HepG2 (cell line): ENCODE data around the gene DCP1B. TPM values are rescaled to one million over a fixed set of nuclear protein-coding genes. Genes with fewer than 3 reads are reported as not detected.

Experiments
- CBX1 ChIP-seq: IDR thresholded peaks from one replicate; pipeline ENCODE4 v1.6.1; 2016; ENCODE audit warnings: antibody characterized with exemption, low read depth
- CBX2 ChIP-seq, 2 experiments: fragments of 200-600 bp in 1 of 2; sonication (generic); formaldehyde crosslinking in 1 of 2; IDR thresholded peaks; 2 replicates each; pipeline versions ENCODE4 v1.7.0 to v1.8.1; 2018 to 2022; ENCODE audit warnings: low read depth in 2 of 2, low read length in 1 of 2, mild to moderate bottlenecking in 1 of 2, missing genetic modification reagents in 1 of 2
- ERF ChIP-seq: IDR thresholded peaks from 2 replicates; pipeline ENCODE4 v1.6.1; 2018; ENCODE audit warnings: missing biosample characterization, missing genetic modification reagents
- MEIS2 ChIP-seq: sonication (generic); formaldehyde crosslinking; IDR thresholded peaks from 2 replicates; pipeline ENCODE4 v1.9.0; 2021; ENCODE audit warnings: mild to moderate bottlenecking, missing genetic modification reagents
- SPEN ChIP-seq: sonication (generic); formaldehyde crosslinking; IDR thresholded peaks from 2 replicates; pipeline ENCODE4 v1.5.1; 2020; ENCODE audit warnings: low read depth, mild to moderate bottlenecking, missing genetic modification reagents
- XRCC5 ChIP-seq: fragments of 200-400 bp; formaldehyde crosslinking; optimal IDR thresholded peaks from 2 replicates; pipeline ENCODE3; 2017; ENCODE audit warnings: mild to moderate bottlenecking, low read length
- ZBTB21 ChIP-seq: sonication (generic); formaldehyde crosslinking; IDR thresholded peaks from 2 replicates; pipeline ENCODE4 v1.4.0; 2020; ENCODE audit warnings: missing genetic modification reagents
- ZNF572 ChIP-seq: sonication (generic); formaldehyde crosslinking; IDR thresholded peaks from 2 replicates; pipeline ENCODE4 v1.5.1; 2020; ENCODE audit warnings: mild to moderate bottlenecking, missing genetic modification reagents
- ZNF75D ChIP-seq: sonication (generic); formaldehyde crosslinking; IDR thresholded peaks from 2 replicates; pipeline ENCODE4 v1.8.1; 2023; ENCODE audit warnings: missing genetic modification reagents, mild to moderate bottlenecking, borderline replicate concordance
- ZNF816 ChIP-seq: sonication (generic); formaldehyde crosslinking; IDR thresholded peaks from 2 replicates; pipeline ENCODE4 v1.8.0; 2022; ENCODE audit warnings: missing genetic modification reagents, mild to moderate bottlenecking, borderline replicate concordance
- polyA plus RNA-seq, 8 experiments: library from polyadenylated mRNA; depleted of rRNA in 3 of 8; stranded (reverse) in 7 of 8; unstranded in 1 of 8; fragments of >200 nt; fragmentation: Illumina TruSeq in 4 of 8; extraction: Trizol in 4 of 8; gene quantifications; 2 replicates each; pipeline versions ENCODE4 v1.2.1 to v1.2.3, GENCODE V29; 2011 to 2016; ENCODE audit warnings: low read depth in 4 of 8, missing spikeins in 1 of 8, mixed read lengths in 1 of 8; ENCODE audit not compliant: insufficient read depth in 1 of 8
- total RNA-seq, 5 experiments: library from RNA; depleted of rRNA; stranded (reverse); fragments of >200 nt; fragmentation: Illumina TruSeq; extraction: Trizol; gene quantifications; 2 replicates each; pipeline ENCODE4 v1.2.3, GENCODE V29; 2016; ENCODE audit warnings: low read depth in 1 of 5
- TF ChIP-seq, protein P1 (sequence below): sonication (generic); formaldehyde crosslinking; IDR thresholded peaks from 2 replicates; pipeline ENCODE4 v1.5.0; 2020; ENCODE audit warnings: mild to moderate bottlenecking, missing genetic modification reagents, borderline replicate concordance
- TF ChIP-seq, protein P2 (sequence below): sonication (generic); formaldehyde crosslinking; IDR thresholded peaks from 2 replicates; pipeline ENCODE4 v1.8.1; 2023; ENCODE audit warnings: mild to moderate bottlenecking, moderate library complexity, missing genetic modification reagents
- TF ChIP-seq, protein P3 (sequence below), 2 experiments: sonication (generic) in 1 of 2; formaldehyde crosslinking in 1 of 2; IDR thresholded peaks; 2 replicates each; pipeline versions ENCODE4 v1.4.0 to v1.6.1; 2016 to 2020; ENCODE audit warnings: borderline replicate concordance in 1 of 2, low read depth in 1 of 2, mild to moderate bottlenecking in 1 of 2, missing genetic modification reagents in 1 of 2
- TF ChIP-seq, protein P4 (sequence below): fragments of 450-650 bp; IDR thresholded peaks from 2 replicates; pipeline ENCODE4 v1.6.1; 2017; ENCODE audit warnings: mild to moderate bottlenecking

The DCP1B gene
- total and polyA plus RNA-seq, 2 of the 13 experiments (the other 11 are each of a cell fraction or from before 2014, with no cell fraction given): 11.4 to 27.2 TPM

DNA sequence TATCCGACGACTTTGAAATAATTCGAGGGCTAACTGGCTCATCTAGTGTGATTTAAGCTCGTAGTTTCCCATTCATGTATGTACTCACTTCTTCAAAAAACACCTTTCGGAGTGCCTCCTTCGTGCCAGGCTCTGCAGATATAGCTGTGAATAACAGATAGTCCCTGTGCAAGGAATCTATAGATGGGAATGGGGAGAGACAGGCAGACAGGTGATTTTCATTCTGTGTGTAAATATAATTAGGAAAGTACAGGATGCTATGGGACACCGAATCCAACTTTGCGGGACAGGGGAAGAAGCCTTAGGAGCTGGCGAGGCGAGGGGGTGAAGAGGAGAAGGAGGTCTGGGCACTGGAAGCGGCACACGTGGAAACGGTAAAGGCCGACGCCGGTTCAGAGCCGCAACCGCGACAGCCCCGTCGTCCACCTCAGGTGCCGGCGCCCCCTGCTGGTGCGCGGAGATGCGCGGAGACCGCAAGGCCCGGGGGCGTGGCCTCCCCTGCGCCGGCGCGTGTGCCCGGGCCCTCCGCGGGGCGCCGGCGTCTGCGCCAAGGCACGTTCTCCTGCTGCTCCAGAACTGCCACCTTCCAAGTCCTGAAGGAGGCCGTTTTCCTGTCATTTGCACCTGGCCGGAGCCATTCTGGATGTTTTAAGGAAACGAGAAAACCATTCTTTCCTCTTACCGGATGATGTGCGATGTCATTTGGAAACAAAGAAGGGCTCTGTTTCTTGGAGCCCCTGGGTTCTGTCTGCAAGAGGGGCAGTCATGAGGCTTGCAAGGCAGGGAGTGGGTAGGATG lies 30.6 kb upstream of the DCP1B start (continued):
- TF ChIP-seq, protein P1, sequence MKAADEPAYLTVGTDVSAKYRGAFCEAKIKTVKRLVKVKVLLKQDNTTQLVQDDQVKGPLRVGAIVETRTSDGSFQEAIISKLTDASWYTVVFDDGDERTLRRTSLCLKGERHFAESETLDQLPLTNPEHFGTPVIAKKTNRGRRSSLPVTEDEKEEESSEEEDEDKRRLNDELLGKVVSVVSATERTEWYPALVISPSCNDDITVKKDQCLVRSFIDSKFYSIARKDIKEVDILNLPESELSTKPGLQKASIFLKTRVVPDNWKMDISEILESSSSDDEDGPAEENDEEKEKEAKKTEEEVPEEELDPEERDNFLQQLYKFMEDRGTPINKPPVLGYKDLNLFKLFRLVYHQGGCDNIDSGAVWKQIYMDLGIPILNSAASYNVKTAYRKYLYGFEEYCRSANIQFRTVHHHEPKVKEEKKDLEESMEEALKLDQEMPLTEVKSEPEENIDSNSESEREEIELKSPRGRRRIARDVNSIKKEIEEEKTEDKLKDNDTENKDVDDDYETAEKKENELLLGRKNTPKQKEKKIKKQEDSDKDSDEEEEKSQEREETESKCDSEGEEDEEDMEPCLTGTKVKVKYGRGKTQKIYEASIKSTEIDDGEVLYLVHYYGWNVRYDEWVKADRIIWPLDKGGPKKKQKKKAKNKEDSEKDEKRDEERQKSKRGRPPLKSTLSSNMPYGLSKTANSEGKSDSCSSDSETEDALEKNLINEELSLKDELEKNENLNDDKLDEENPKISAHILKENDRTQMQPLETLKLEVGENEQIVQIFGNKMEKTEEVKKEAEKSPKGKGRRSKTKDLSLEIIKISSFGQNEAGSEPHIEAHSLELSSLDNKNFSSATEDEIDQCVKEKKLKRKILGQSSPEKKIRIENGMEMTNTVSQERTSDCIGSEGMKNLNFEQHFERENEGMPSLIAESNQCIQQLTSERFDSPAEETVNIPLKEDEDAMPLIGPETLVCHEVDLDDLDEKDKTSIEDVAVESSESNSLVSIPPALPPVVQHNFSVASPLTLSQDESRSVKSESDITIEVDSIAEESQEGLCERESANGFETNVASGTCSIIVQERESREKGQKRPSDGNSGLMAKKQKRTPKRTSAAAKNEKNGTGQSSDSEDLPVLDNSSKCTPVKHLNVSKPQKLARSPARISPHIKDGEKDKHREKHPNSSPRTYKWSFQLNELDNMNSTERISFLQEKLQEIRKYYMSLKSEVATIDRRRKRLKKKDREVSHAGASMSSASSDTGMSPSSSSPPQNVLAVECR (CRISPR knock-in tag): peak; percentile 59; the same call in 1 of the 2 replicates
- TF ChIP-seq ZBTB21 (no peak), ZNF816 (CRISPR knock-in tag) (no peak), CBX1 (no peak), ZNF572 (CRISPR knock-in tag) (0 out of 2 replicates have a peak, but pooled peaks have one; percentile 22), CBX2 (IDR thresholded peaks at IDR 0.05; ENCODE audit: low read depth, low read length) (no peak), CBX2 (CRISPR knock-in tag; IDR thresholded peaks at IDR 0.05; ENCODE audit: low read depth) (peak; percentile 97), SPEN (peak; percentile 68), MEIS2 (CRISPR knock-in tag) (0 out of 2 replicates have a peak, but pooled peaks have one; percentile 29), ZNF75D (CRISPR knock-in tag) (no peak), ERF (peak; percentile 71; the same call in 1 of the 2 replicates), XRCC5 (peak; percentile 97)
- TF ChIP-seq, protein P2, sequence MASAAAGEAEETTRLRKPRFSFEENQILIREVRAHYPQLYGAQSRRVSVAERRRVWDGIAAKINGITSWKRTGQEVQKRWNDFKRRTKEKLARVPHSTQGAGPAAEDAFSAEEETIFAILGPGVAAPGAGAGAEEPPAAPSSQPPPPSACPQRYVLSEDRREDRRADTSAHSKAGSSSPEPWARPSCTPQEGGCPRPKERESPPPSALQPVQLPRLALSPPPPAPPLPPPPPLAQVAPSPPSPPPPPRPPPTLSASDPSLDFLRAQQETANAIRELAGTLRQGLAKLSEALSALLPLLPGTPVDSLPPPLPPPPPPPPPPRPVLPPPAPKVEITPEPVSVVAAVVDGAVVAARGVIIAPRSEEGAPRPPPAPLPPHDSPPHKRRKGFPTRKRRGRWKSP (CRISPR knock-in tag): peak; percentile 99
- TF ChIP-seq, protein P3, sequence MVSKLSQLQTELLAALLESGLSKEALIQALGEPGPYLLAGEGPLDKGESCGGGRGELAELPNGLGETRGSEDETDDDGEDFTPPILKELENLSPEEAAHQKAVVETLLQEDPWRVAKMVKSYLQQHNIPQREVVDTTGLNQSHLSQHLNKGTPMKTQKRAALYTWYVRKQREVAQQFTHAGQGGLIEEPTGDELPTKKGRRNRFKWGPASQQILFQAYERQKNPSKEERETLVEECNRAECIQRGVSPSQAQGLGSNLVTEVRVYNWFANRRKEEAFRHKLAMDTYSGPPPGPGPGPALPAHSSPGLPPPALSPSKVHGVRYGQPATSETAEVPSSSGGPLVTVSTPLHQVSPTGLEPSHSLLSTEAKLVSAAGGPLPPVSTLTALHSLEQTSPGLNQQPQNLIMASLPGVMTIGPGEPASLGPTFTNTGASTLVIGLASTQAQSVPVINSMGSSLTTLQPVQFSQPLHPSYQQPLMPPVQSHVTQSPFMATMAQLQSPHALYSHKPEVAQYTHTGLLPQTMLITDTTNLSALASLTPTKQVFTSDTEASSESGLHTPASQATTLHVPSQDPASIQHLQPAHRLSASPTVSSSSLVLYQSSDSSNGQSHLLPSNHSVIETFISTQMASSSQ (IDR thresholded peaks at IDR 0.05; ENCODE audit: low read depth): no peak
- TF ChIP-seq, protein P3 (CRISPR knock-in tag; IDR thresholded peaks at IDR 0.05; ENCODE audit: borderline replicate concordance): no peak
- TF ChIP-seq, protein P4, sequence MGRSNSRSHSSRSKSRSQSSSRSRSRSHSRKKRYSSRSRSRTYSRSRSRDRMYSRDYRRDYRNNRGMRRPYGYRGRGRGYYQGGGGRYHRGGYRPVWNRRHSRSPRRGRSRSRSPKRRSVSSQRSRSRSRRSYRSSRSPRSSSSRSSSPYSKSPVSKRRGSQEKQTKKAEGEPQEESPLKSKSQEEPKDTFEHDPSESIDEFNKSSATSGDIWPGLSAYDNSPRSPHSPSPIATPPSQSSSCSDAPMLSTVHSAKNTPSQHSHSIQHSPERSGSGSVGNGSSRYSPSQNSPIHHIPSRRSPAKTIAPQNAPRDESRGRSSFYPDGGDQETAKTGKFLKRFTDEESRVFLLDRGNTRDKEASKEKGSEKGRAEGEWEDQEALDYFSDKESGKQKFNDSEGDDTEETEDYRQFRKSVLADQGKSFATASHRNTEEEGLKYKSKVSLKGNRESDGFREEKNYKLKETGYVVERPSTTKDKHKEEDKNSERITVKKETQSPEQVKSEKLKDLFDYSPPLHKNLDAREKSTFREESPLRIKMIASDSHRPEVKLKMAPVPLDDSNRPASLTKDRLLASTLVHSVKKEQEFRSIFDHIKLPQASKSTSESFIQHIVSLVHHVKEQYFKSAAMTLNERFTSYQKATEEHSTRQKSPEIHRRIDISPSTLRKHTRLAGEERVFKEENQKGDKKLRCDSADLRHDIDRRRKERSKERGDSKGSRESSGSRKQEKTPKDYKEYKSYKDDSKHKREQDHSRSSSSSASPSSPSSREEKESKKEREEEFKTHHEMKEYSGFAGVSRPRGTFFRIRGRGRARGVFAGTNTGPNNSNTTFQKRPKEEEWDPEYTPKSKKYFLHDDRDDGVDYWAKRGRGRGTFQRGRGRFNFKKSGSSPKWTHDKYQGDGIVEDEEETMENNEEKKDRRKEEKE: no peak
